Endothelial cell of umbilical vein (primary cell): ENCODE measurements around the gene PGGHG.

Experiments
- CTCF ChIP-seq, 2 donors: IDR thresholded peaks; 1 replicate in 1 of 2; 2 replicates in 1 of 2; pipeline ENCODE4 v1.5.1; 2011; ENCODE audit warnings: low read length in 2 of 2, mild to moderate bottlenecking in 2 of 2, moderate library complexity in 2 of 2, control low read depth in 1 of 2, inconsistent platforms in 1 of 2, low read depth in 1 of 2; ENCODE audit not compliant: insufficient read depth in 1 of 2; ENCODE audit errors: extremely low read depth in 1 of 2
- EZH2 ChIP-seq: IDR thresholded peaks from 2 replicates; pipeline ENCODE4 v1.6.1; 2012; ENCODE audit warnings: borderline replicate concordance, low read depth, mild to moderate bottlenecking, moderate library complexity, low read length, inconsistent platforms; ENCODE audit not compliant: severe bottlenecking
- POLR2A ChIP-seq: IDR thresholded peaks from 2 replicates; pipeline ENCODE4 v1.6.1; 2012; ENCODE audit warnings: low read depth, mild to moderate bottlenecking, control low read depth, low read length

GRCh38 chr11:244376-244775, 44.5 kb upstream of the PGGHG start:
- TF ChIP-seq POLR2A (no peak), EZH2 (no peak), CTCF (IDR thresholded peaks at IDR 0.05; ENCODE audit: extremely low read depth in 1 of 2, insufficient read depth in 1 of 2, low read depth in 1 of 2, low read length in 2 of 2) (no peak)
